ENCODE measurements around the gene GPR39.

The GPR39 gene

DNA sequence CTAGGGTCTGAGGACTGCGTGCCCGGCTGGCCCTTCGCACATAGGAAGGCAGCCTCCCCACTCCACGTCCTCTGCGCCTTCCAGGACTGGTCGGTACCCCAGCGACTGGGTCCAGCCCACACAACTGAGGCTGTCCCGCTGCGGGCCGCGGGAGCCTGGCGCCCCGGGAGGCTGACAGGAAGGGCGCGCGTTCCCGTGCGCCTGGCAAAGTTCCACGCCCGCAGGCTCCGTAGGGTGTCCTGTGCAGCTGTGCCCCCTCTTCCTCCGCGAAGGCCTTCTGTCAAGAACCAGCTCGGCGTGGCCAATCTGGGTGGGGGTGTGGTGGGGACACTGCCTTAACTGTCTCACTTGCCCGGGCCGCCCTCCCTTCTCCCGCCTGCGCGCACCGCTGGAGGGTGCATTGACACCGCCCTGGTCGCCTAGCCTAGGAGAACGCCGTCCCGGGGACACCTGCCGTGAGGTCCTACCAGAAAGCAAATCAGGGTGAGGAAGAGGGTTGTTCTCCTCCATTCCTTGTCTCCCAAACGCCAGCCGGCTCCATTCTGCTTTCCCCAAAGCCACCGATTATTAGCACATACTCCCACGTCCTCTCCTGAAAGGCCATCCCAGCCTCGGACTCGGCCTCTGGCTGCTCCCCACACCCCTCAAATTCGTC lies 254.0 kb downstream of the GPR39 start:
- no peak for DNase-seq (ENCODE audit: low read depth in 2 of 2)

DNA sequence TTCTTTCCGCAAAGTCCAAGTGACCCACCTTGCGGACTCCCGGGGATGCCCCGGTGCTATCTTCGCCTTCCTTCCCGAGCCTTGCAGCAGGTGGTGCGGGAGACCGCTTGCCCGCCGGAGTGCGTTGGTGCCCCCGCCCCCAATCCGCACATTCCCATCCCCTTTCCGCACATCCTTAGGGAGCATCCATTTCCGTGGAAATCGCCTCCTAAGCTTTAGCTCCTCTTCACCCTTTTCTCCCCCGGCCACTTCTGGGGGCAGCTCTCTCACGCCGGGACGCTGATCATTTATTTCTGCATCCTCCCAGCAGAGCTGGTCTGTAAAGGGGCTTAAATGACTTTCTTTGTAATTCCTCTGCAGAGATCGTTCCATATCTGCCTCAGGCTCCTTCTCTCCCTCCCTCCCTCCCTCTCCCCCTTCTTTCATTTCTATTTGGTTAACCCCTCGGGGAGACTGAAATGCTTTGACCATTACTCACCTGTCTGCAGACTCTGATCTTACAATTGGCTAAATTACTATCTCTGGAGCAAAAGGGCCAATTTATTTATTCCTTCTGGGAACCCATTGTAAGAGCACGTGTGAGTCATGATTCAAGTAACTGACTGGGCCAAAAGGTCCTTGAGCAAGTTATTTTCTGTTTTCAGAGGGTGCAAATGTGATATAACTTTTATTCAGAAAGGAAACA lies 254.7 kb downstream of the GPR39 start:
- DNase-seq (ENCODE audit: low read depth in 2 of 2), result no peak

DNA sequence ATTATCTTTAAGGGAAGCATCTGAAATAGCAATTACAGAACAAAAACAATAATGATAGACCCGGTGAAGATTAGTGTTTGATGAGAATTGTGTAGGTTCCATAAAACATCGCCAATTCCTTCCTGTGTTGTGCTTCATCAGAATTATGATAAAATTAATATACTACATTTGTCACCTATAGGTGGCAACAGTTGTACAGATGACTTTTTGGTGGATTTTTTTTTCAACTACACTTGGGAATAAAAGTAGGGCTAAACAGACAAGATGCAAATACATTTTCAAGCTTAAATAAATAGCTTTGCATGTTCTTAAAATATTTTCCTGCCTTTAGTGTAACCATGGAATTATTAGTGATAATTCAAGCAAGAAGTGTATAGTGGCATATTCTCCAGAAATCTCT lies 260.4 kb downstream of the GPR39 start:
- DNase-seq (ENCODE audit: low read depth in 2 of 2), result no peak

DNA sequence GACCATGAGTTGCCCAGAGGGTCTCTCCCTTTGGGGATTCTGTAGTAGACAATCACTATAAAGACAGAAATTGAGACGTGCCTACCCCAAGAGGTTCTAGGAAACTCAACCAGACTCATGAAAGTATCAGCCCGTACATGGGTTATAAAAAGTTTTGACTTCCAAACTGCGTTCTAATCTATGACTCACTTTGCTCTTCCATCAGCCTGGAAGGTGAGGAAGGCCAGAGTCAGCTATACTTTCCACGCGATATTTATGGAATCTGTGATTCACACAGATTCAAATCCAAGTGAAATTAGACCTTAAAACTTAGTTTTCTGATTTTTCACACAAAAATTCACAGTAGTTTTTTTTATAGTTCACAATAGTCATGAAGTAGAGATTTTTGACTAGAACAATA lies 261.1 kb downstream of the GPR39 start:
- no peak for DNase-seq (ENCODE audit: low read depth in 2 of 2)

DNA sequence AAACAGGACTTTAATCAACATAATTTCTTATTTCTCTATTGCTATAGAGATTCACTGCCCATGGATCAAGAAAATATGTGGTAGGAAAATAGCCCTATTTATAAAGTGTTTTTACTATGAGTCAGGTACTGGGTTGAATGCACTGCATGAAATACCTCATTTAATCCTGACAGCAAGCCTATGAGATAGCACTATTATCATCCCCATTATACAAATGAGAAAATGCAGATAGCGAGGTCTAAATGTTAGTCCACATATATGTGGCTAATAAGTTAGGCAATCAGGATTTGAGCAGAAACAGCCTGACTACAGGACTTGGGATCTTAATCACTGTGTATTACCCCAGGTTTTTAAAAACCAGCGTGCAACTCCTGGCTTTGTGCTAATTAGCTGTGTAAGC lies 261.9 kb downstream of the GPR39 start:
- no peak for DNase-seq (ENCODE audit: low read depth in 2 of 2)

DNA sequence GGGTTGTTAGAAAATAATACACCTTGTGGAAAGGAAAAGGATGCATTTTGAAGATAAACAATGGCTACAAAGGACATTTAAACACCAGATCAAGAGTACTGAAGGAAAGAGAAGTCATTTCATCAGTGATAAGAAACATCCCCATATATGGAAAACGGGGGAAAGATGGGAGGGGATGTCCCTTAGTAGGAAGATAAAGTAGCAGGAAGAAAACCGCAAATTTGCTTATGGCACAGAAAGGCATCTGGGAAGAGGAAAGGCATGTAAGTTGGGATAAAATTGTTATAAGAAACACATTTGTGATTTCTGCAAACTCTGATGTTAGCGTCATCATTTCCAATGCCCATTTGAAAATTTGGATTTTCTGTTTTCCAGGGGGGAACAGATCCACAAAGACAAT lies 263.9 kb downstream of the GPR39 start:
- no peak for DNase-seq (ENCODE audit: low read depth in 2 of 2)

DNA sequence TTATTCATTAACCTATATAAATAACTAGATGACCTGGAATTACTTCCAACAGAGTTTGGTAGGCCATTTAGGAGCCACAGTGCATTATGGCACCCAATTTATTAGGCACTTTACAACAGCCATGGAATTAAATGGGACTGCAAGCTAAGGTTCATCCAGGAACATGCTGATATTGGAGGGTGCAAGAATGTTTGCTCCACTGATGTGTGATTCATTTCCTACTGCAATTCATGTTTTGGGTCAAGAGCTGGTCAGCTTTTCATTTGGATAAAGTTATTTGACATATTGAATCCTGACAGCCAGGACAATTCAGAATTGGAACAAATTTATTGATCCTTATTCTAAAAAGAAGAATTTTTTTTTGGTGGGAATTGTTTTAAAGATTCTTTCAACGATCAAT lies 265.2 kb downstream of the GPR39 start:
- no peak for DNase-seq (ENCODE audit: low read depth in 2 of 2)

DNA sequence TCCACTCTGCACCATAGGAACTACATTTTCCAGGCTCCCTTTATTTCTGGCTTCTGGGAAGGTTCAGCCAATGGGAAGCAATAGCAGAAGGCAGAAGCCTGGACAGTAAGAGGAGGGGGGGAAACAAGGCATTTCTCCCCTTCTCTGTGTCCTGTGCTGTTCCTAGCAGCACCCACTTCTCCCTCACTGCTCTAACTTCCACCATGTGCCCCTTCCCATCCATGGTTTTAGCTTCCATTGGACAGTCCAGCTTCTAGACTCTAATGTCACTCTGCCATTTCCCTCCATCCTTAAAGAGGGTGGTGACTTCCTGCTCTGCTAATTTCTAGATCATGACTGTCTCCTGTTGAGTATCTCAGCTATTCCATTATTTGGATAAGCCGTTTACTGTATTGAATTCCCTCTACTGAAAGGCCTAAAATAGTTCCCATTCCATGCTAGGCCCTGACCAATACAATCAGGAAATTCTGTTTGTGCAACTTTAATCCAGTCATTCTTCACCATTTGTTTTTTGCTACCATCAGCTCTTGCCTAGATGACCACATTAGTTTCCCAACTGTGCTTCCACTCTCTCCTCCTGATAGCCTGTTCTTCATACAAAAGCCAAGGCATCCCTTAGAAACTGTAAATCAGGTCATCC lies 274.2 kb downstream of the GPR39 start:
- no peak for DNase-seq (ENCODE audit: low read depth in 2 of 2)

DNA sequence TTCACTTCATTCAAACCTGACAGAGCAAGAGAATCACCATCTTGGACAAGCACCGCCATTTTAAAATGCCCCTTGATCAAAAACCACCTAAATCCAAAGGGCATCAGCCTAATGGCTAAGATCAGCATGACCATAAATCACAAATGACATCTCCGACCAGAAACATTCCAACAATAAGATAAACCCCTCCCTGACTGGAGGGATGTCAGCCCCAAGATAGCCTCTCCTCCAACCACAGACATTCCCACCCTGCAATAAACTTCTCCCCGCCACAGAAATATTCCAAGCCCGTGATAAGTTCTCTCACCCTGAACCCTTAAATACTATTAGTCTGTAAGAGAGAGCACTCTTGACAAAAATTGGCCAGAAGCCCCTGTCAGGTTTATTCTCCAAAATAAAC lies 275.0 kb downstream of the GPR39 start:
- no peak for DNase-seq (ENCODE audit: low read depth in 2 of 2)

DNA sequence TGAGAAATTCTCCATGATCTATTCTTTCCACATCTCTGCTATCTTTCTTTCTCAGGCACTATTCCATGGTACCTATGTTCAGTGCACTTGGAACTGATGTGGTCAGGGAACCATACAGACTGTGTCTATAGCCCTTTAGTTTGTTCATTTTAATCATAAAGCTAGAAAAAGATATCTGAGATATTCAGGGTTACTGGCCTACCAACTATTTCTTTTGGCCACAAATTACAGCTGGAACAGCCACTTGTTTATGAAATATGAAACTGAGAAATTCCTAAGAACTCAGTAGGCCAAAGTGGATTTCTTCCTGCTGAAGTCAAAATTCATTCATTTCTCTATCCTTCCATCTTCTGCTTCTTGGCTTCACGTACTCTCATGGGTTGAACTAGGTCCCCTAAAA lies 276.2 kb downstream of the GPR39 start:
- no peak for DNase-seq (ENCODE audit: low read depth in 2 of 2)
